Calu3 (cell line): Measurements from ENCODE around the gene GRAMD2B. TPM values are rescaled to one million over a fixed set of nuclear protein-coding genes. Genes with fewer than 3 reads are reported as not detected.

ENCODE experiments used
- BruUV-seq: library from RNA; stranded (reverse); fragments of 400-500 nt; replicated peaks from 2 replicates; lab custom pipeline; 2021; lab: Mats Ljungman, UMichigan
- CTCF ChIA-PET: fragments of 300-600 bp; sonication (Branson Sonifier 250); formaldehyde crosslinking; loops from one replicate; lab custom pipeline; 2022; ENCODE audit warnings: antibody characterized with exemption; lab: Charles Lee
- DNase-seq: peaks from one replicate; pipeline ENCODE4 v3.0.0; 2022
- H3K27ac Mint-ChIP-seq: one replicate; pipeline ENCODE4 v1.8.0; 2022; ENCODE audit warnings: mixed read lengths; ENCODE audit not compliant: unreplicated experiment
- H3K27me3 Mint-ChIP-seq: one replicate; pipeline ENCODE4 v1.8.0; 2022; ENCODE audit warnings: mixed read lengths; ENCODE audit not compliant: unreplicated experiment
- H3K36me3 Mint-ChIP-seq: one replicate; pipeline ENCODE4 v1.8.0; 2022; ENCODE audit warnings: mild to moderate bottlenecking, moderate library complexity, mixed read lengths; ENCODE audit not compliant: insufficient read depth, unreplicated experiment
- H3K4me1 Mint-ChIP-seq: one replicate; pipeline ENCODE4 v1.8.0; 2022; ENCODE audit warnings: mild to moderate bottlenecking, low read depth, mixed read lengths; ENCODE audit not compliant: unreplicated experiment
- H3K4me3 Mint-ChIP-seq: one replicate; pipeline ENCODE4 v1.8.0; 2022; ENCODE audit warnings: mild to moderate bottlenecking, low read depth, moderate library complexity, mixed read lengths; ENCODE audit not compliant: unreplicated experiment
- H3K9me3 Mint-ChIP-seq: one replicate; pipeline ENCODE4 v1.8.0; 2022; ENCODE audit warnings: low read depth, mixed read lengths; ENCODE audit not compliant: unreplicated experiment
- CTCF ChIP-seq: fragments of 200-600 bp; IDR thresholded peaks from one replicate; pipeline ENCODE4 v1.8.0; 2022; ENCODE audit warnings: antibody characterized with exemption; ENCODE audit not compliant: unreplicated experiment
- intact Hi-C: fragments of 100-400 bp; cut with micrococcal nuclease; formaldehyde crosslinking; loops from one replicate; pipeline ENCODE4 v1.10.0; 2022; ENCODE audit not compliant: unreplicated experiment
- total RNA-seq: library from RNA; stranded (reverse); gene quantifications from 2 replicates; pipeline ENCODE4 v1.2.3, GENCODE V29; 2022

Gene GRAMD2B
- total RNA-seq, 1 experiment from 2014 or later: 23.0 TPM

DNA sequence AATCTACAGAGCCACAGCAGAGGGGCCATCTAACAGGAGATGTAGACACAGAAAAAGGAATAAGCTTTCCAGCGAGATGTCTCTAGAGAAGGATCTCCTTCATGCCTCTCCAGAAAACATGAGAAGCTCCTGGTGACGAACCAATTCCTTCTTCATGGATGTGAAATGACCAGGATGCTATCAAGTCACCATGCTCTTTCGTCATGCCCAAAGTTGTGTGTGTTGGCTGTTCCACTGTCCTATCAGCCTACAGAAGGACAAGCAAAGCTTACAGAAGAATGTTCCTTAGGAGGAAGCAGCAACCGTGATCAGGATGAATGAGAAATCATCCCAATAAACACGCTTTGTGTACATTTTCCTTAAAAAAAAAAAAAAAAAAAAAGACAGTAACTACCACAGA is 117.4 kb downstream of the GRAMD2B start:
- no peak for TF ChIP-seq CTCF
- CTCF ChIA-PET: interaction anchor here (0.6 to 1.5 kb wide), 2 partner anchors 202 to 259 kb away, joined by 3 to 9 read pairs; no protein-coding TSS in a partner anchor
- no peaks in the 10 kb centered on the region for H3K36me3 Mint-ChIP-seq
- no peak overlapping the region for H3K4me3 Mint-ChIP-seq
- intact Hi-C loops: no loop called here
- H3K27me3 Mint-ChIP-seq: no peaks in the 10 kb centered on the region
- no TSS peak for BruUV-seq
- no peaks in the 10 kb centered on the region for H3K9me3 Mint-ChIP-seq
- no peak for DNase-seq
- H3K4me1 Mint-ChIP-seq: no peaks in the 10 kb centered on the region
- H3K27ac Mint-ChIP-seq: no peak overlapping the region

DNA sequence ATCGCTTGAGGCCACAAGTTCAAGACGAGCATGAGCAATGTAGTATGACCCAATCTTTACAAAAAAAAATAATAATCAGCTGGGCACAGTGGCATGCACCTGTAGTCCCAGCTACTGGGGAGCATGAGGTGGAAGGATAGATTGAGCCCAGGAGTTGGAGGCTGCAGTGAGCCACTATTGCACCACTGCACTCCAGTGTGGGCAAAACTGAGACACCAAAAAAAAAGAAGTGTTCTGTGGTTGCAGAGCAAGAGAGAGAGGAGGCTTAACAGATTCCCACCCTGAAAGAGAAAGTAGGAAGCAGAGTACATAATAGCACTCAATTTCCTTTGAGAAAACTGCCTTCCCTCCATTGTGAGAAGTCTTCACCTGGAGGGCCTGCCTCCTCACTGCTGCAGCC is 119.2 kb downstream of the GRAMD2B start:
- H3K27ac Mint-ChIP-seq: no peak overlapping the region
- CTCF ChIA-PET: interaction anchor here (2.2 kb wide), 1 partner anchor 198 kb away, joined by 9 read pairs; no protein-coding TSS in a partner anchor
- BruUV-seq: no TSS peak
- no peak for TF ChIP-seq CTCF
- intact Hi-C loops: no loop called here
- no peak overlapping the region for H3K4me3 Mint-ChIP-seq
- H3K27me3 Mint-ChIP-seq: no peaks in the 10 kb centered on the region
- DNase-seq: no peak
- no peaks in the 10 kb centered on the region for H3K9me3 Mint-ChIP-seq
- peaks cover 5% of the 10 kb centered on the region for H3K36me3 Mint-ChIP-seq
- H3K4me1 Mint-ChIP-seq: no peaks in the 10 kb centered on the region

DNA sequence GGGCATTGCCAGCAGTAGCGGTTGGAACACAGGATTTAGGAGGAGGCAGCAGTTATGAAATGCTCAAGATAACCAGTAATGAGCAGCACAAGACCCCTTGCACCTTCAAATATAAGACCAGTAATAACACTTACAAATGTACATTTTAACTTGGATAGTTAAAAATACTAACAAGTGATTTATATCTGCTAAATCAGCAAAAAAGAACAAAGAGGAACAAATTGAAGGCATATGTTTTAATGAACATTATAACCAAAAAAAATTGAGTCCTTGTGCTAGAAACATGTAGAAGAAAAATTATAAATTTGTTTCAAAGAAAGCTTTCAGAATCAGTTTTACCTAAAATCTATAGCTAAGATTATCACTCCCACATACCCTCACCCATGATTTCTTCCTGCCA is 119.8 kb downstream of the GRAMD2B start:
- intact Hi-C loops: no loop called here
- H3K27ac Mint-ChIP-seq: no peak overlapping the region
- no peak for TF ChIP-seq CTCF
- no peaks in the 10 kb centered on the region for H3K4me1 Mint-ChIP-seq
- peaks cover 5% of the 10 kb centered on the region for H3K36me3 Mint-ChIP-seq
- no peaks in the 10 kb centered on the region for H3K9me3 Mint-ChIP-seq
- no TSS peak for BruUV-seq
- CTCF ChIA-PET: interaction anchor here (0.7 to 2.2 kb wide), 3 partner anchors 198 to 638 kb away, joined by 3 to 9 read pairs (median 8); no protein-coding TSS in a partner anchor
- no peak for DNase-seq
- no peaks in the 10 kb centered on the region for H3K27me3 Mint-ChIP-seq
- H3K4me3 Mint-ChIP-seq: no peak overlapping the region

GRCh38 chr5:126543660-126544059 is 120.5 kb downstream of the GRAMD2B start:
- H3K27me3 Mint-ChIP-seq: no peaks in the 10 kb centered on the region
- H3K36me3 Mint-ChIP-seq: peaks cover 5% of the 10 kb centered on the region
- no peak for DNase-seq
- H3K9me3 Mint-ChIP-seq: no peaks in the 10 kb centered on the region
- H3K4me1 Mint-ChIP-seq: no peaks in the 10 kb centered on the region
- H3K27ac Mint-ChIP-seq: no peak overlapping the region
- no peak overlapping the region for H3K4me3 Mint-ChIP-seq
- intact Hi-C loops: loop anchor here (2.0 kb wide), 1 partner anchor 51 kb away; the partner anchor contains the start of gene ALDH7A1
- no TSS peak for BruUV-seq
- CTCF ChIA-PET: interaction anchor here (0.7 to 2.2 kb wide), 4 partner anchors 116 to 638 kb away, joined by 3 to 9 read pairs (median 6); no protein-coding TSS in a partner anchor
- no peak for TF ChIP-seq CTCF

Other genes with a start within 250 kb of the GRAMD2B start
- 78.0 and 108 TPM in 2 replicates for gene ALDH7A1, start 171.8 kb downstream of the GRAMD2B start, total RNA-seq
- 60.2 and 63.6 TPM in 2 replicates for gene PHAX, start 177.5 kb downstream of the GRAMD2B start, total RNA-seq